PC-9 (cell line): ENCODE results near the gene MAS1L.

Experiments
- CTCF ChIP-seq: fragments of 200-600 bp; sonication (generic); conservative IDR thresholded peaks from 2 replicates; pipeline ENCODE4 v1.6.1; 2017; ENCODE audit warnings: mixed run types, antibody characterized with exemption, mild to moderate bottlenecking, moderate library complexity
- EZH2 ChIP-seq: fragments of 200-600 bp; sonication (generic); IDR thresholded peaks from 2 replicates; pipeline ENCODE4 v1.8.0; 2017; ENCODE audit warnings: antibody characterized with exemption, low read depth

GRCh38 chr6:29510746-29511300 is 23.1 kb upstream of the MAS1L start:
- no peak for TF ChIP-seq CTCF
- TF ChIP-seq EZH2: no peak
